A204.1 (cell line): Measurements from ENCODE around the gene ZNF385A.

ENCODE experiments used
- FAIRE-seq: peaks from 2 replicates; lab custom pipeline; 2012; peaks lifted over from hg19 to GRCh38; lab: Jason Lieb, UNC

Gene ZNF385A

GRCh38 chr12:54415221-54415929 lies 30.8 kb upstream of the ZNF385A start:
- no peak for FAIRE-seq

GRCh38 chr12:54413284-54414190 lies 29.0 kb upstream of the ZNF385A start:
- FAIRE-seq, result no peak

DNA sequence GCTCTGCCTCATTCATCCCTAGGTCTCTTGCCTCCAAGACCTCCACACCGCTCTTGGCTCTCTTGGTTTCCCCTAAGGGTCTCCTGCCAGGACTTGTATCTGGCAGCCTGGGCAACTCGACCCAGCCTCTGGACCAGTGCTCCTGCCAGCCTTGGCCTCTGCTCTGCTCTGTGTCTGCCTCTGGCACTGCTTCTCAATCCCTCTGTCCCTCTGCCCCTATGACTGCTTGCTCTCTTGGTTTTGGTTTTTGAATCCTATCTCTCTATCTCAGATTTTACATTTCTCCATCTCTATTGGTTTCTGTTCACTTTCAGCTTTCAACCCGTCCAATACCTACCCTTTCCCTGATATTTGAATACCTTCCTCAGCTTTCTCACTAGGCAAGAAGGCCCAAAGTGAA lies 28.3 kb upstream of the ZNF385A start:
- FAIRE-seq, result no peak

GRCh38 chr12:54412348-54412747 lies 27.8 kb upstream of the ZNF385A start:
- no peak for FAIRE-seq

DNA sequence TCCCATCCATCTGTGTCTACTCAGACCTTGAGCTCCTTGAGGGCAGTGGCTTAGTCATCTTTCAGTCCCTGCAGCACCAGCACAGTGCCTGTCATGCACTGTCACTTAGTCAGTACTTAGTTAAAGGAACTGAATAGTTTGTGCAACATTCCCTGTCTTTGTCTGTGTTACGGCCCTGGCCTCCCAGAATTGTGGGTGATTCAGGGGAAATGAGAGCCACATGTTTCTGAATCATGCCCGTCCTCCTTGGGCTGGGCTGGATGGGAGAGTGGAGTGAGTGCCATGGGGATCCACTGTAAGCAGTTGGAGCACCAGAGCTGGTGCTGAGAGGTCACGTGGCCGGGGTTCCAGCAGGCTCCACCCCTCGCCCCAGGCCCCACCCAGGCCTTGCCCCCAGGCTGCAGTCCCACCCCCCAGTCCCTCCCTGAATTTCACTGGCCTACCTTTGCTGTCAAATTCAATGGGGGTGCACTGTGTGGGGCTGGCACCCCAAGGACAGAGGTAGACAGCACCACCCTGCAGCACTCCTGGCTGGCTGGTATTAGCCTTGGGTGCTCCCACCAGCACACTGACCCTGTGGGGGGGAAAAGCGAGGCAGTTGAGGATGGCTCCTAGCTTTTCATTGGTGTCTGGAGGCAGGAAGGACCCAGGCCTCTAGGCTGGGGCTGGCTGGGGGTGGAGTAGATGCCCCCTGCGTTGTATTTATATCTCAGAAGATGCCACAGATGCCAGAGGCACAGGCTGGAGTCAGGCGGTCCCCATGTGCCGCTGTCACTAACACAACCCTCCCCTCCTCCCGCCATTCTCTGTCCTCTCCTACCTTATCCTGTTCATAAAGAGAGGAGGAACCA lies 27.1 kb upstream of the ZNF385A start:
- FAIRE-seq, result no peak

- FAIRE-seq, result no peak
Observed at GRCh38 chr12:54409267-54409666, 24.7 kb upstream of the ZNF385A start.

- FAIRE-seq, result no peak
Observed at GRCh38 chr12:54407183-54407905, 22.8 kb upstream of the ZNF385A start.

GRCh38 chr12:54405573-54405972 lies 21.0 kb upstream of the ZNF385A start:
- FAIRE-seq, result no peak

DNA sequence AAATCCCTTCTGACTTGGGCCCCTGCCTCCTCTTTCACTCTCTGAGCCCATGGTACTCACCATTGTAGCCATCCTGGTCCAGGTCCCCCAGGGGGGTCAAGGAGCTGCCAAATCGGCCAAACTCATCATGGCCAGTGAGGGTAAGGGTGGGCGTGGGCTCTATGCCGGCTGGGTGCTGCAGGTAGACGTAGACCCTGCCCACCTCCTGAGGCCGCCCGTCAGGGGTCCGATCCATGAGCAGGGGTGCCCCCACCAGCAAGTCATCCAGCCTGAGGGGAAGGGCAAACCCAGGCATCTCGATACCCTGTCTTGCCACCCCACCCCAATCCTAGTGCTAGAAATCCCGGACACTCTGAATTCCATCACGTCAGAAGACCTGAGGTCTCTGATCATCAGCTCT lies 20.6 kb upstream of the ZNF385A start:
- no peak for FAIRE-seq

DNA sequence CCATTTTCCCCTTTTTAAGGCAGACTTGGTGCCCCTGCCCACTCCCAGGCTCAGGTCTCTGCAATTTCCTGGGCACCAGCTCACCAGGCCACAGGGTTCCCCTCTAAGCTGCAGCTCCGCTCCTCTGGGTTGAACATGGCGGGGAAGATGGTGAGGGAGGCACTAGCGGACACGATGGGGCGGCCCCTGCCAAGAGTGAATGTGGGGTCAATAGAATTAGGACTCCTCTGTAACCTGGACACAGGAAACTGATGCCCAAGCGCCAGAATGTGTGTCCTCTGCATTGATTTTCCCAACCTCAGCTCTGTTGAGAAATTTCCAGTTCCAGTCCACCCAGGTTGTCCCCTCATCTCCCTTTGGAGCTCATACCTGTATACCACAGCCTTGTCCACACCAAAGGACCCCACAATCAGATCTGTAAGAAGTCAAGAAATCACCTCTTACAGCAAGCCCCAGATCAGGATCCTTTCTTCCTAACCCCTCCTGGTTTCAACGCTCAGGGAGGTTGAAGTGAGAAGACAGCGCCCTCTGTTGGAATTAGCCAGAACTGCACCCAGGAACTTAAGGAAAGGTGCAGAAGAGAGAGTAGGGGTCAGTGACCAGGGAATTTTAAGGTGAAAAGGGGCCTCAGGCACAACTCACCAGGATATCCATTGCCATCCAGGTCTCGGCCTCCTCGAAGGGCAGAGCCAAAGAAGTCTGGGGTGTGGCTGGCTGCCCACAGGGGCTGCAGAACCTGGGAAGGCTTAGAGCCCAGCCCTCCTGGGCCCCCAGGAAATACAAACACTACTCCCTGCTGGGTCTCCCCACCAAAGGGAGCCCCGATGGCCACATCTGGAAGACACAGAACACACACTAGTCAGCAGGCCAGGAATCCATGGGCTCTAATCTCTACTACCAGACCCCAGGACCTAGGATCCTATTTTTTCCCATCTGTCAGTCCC lies 19.8 kb upstream of the ZNF385A start:
- FAIRE-seq, result no peak

- FAIRE-seq, result no peak
Observed at GRCh38 chr12:54401119-54401518, 16.6 kb upstream of the ZNF385A start.

DNA sequence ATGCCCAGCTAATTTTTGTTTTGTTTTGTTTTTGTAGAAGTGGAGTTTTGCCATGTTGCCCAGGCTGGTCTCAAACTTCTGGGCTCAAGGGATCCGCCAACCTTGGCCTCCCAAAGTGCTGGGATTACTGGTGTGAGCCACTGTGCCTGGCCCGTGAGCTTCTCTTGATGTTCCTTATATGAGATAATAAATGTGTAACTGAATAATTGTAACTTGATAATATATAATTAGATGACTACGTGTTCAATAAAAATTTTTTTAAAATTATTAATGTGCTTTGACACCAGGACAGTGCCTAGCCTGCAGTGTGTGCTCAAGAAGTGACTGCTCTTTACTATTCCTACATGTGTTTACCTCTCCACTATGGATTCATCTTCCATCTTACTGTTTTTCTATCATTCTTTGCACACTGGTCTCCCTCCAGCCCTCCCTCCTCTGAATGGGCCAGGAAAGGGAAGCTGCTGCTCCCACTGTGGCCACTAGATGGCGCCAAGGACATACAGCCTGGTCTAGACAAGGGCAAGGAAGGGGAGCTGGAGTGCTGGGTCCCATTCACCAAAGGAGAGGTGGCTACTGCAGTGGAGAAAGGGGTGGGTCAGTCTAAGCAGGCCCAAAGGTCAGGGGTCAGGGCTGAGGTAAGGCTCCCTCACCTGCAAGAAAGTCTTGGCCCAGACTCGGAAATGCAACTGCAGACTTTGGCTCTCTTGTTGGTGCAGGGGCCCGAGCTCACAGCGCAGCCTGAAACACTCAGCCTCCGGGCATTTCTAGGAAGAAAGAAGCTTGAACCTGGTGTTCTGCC lies 14.7 kb upstream of the ZNF385A start:
- FAIRE-seq, result no peak

GRCh38 chr12:54398218-54398617 lies 13.7 kb upstream of the ZNF385A start:
- no peak for FAIRE-seq

- FAIRE-seq, result no peak
Observed at GRCh38 chr12:54397157-54397556, 12.6 kb upstream of the ZNF385A start.

DNA sequence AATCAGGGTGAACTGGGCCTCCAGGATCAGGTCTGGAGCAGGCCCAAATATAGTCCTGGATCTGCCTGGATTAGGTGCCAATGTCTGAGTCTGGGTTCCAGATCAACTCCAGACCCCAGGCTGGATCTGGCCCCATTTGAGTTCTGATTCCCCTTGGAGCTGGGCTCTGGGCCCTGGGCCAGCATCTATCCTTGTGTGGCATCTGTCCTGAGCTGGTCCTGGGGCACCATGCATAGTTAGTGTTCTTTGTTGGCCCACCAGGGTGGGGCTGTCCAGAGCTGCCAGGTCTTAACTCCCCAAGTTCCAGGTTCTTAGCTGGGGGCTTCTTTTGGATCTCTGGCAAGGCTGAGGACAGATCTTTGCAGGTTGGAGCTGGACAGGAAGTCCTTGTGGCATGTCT lies 11.0 kb upstream of the ZNF385A start:
- FAIRE-seq, result no peak

- no peak for FAIRE-seq
Observed at GRCh38 chr12:54394986-54395385, 10.5 kb upstream of the ZNF385A start.

GRCh38 chr12:54394281-54394719 lies 9.8 kb upstream of the ZNF385A start:
- FAIRE-seq, result no peak

GRCh38 chr12:54393743-54394142 lies 9.2 kb upstream of the ZNF385A start:
- FAIRE-seq, result no peak

DNA sequence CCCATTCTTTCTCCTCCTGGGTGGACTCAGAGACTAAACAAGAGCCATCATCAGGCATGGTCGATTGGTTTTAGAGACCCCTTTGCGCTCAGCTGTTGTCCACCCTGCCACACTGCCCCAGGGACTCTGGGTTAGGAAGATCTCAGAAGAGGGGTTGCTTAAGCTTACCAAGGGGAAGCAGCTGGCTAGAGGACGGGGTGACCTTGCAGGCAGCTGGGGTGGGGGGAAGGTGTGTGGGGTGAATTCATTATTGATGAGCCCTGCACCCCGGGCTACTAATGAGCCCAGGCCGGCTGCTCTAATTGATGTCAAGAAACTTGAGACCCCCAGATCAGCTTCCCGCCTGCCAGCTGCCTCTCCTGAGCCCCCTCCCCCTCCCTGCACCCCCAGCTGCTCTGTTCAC lies 8.7 kb upstream of the ZNF385A start:
- no peak for FAIRE-seq
